ENCODE measurements around the gene CHPT1.

CHPT1 gene

DNA sequence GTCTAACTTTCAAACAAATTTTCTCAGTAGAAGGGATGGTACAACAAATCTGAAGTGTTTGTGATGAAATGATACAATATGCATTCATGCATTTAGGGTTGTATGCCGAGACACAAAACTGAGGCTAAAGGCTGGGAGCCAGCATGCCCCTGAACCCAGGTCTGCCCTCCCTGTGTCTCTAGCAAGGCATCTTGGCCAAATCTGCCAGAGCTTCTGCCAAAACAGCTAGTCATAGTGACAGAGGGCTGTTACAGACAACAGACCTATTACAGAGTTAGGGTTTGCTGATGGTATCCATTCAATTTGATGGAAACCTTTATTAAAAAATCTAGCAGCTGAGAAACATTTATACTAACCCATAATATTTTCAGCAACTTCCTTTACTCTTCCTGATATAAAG is 11.3 kb upstream of the CHPT1 start:
- FAIRE-seq, result no peak

DNA sequence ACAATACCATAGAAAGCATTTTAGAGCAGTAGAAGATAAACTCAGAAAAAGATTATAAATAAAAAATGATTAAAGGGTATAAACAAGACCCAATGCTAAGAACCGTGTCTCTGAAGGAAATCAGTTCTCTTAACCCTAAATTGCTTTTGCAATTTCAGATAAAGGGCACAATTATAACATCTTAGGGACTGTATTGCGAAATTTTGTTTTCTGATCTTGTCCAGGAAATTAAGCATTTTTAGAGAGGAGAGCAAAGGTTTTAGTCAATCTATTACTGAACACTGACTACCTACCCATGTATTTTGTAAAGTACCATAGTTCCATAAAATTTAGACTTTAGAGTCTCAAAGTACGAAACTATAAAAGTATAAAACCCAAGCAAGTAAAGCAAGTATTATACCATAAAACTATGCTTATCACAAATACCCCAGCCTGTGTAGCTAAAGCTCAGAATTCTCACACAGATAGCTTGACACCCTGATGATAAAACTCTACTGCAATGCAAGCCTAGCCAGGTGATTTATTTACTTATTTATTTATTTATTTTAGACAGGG is 6.8 kb upstream of the CHPT1 start:
- FAIRE-seq, result no peak

DNA sequence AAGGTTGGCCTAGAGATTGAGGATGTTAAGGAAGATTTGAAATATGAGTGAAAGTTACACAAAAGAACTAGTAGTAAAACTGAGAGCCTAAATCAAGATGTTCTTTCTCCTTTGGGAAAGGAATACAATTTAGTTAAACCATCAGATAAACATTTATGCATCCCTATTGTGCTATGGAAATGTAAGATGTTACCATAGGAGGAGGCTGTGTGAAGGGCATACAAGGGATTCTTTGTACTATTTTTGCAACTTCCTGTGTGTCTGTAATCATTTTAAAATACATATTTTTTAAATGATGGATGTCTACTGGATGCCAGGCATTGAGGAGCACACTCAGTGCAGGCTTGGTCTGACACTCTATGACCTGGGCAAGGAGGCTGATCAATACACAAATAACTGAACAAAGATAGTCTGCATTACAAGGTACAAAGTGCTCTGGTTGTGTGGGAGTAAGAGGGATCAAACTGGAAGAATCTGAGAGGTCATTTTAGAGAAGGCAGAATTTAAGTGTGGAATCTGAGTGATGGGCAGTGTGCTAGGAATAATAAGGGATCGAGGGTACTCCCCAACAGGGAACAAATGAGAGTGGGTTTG is 5.8 kb upstream of the CHPT1 start:
- FAIRE-seq, result no peak

DNA sequence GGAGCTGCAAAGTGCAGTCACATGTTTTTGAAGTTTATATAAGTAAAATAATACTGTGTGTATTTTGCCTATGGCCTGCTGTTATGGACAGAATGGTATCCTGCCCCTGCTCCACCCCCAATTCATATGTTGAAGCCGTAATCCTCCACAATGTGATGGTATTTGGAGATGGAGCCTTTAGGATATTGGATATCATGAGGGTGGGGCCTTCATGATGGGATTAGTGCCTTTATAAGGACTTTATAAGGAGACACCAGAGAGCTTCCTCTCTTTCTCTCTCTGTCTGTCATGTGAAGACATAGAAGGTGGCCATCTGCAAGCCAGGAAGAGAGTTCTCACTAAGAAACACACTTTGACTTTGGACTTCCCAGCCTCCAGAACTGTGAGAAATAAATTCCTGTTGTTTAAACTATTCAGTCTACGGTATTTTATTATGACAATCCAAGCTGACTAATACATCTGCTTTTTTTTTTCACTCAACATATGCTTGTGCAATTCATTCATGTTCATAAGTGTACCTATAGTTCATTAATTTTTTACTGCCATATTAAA is 3.1 kb upstream of the CHPT1 start:
- no peak for FAIRE-seq

DNA sequence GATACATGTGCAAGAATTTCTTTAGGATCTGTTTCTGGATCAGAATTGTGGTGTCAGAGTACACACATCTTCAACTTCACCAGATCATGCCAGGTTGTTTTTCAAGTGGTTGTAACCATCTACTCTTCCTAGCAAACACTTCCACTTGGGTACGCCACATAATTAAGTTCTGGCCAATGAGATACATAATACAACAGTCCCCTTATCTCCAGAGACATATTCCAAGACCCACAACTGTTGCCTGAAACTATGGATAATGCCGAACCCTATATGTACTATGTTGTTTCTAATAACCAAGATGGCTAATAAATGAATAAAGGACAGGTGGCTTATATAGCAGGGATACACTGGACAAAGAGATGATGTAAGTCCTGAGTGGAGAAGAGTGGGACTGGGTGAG is 2.5 kb upstream of the CHPT1 start:
- FAIRE-seq, result no peak

DNA sequence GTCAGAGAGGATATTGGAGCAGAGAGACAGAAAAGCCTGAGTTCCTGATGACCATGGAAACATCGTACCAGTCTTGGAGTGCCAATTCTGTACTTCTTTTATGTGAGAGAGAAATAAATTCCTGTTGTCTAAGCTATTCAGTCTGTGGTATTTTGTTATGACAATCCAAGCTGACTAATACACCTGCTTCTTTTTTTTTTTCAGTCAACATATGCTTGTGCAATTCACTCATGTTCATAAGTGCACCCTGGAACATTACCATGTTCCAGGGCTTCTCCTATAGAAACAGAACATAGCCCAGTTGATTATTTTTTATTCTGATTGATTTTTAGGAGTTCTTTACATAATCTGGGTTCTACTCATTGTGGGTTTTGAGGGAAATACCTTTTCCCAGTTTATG is 1.7 kb upstream of the CHPT1 start:
- no peak for FAIRE-seq

DNA sequence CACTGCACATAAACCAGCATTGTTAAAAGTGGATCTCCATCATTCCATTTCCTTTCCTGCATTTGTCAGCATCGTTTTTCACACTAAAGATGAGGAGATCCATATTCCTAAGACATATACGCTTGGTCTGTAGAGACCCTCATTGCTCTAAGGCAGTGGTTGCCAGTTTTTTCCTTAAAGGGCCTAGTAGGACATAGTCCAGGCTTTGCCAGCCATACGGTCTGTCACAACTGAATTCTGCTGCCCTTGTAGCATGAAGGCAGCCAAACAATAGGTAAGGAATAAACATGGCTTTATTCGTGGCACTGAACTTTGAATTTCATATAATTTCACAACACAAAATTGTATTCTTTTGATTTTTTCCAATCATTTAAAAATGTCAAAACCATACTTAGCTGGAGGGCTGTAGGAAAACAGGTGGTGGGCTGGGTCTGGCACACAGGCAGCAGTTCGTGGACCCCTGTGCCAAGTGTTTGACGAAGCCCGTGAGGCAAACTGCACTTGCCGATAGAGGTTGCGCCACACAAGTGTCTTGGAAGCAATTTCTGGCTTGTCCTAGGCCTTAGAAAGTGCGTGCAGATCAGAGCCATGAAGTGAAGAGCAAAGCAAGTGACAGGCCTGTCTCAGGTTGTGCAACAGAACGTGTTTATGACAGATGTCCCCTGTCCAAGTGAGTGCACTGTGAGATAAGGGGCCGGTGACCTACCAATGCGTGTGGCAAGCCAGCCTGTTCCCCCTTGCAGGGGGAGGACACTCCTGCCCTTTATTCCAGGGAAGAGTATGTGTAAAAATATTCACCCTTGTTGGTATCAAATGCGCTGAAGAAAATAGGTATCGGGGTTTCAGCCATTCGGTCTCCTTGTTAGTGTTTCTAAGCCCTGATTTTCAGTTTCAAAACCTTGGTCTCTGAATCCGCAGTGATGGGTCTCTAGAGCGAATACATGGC is 916 bp upstream of the CHPT1 start:
- no peak for FAIRE-seq

DNA sequence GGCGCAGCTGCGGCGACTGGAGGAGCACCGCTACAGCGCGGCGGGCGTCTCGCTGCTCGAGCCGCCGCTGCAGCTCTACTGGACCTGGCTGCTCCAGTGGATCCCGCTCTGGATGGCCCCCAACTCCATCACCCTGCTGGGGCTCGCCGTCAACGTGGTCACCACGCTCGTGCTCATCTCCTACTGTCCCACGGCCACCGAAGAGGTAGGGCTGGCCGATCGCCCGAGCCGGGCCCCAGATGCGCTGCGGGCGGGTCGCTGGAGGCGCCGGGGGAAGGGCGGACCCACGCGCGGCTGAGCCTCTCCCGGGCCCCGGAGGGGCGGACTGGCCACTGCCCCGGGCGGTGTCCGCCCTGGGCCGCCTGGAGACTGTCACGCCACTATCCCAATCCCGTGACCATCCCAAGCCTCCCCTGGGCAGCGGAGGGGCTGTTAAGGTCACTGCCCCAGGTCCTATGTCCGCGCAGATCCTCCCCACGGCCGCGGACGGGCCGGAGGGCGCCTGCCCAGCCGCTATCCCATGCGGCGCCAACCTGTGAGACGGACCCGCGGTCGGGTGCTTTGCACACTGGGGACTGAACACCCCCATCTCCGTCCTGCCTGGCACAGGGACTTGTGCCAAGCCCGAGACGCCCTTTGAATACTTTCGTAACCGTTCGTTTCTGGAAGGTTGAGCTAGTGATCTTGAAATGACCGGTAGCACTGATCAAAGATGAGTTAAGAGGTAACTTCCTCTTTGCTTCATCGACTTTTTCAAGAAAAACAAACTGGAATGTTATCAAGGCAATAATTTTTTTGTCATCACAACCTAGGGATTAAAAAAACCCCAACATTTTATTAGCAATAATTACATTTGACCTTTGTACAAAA is 725 bp downstream of the CHPT1 start:
- FAIRE-seq, result no peak

DNA sequence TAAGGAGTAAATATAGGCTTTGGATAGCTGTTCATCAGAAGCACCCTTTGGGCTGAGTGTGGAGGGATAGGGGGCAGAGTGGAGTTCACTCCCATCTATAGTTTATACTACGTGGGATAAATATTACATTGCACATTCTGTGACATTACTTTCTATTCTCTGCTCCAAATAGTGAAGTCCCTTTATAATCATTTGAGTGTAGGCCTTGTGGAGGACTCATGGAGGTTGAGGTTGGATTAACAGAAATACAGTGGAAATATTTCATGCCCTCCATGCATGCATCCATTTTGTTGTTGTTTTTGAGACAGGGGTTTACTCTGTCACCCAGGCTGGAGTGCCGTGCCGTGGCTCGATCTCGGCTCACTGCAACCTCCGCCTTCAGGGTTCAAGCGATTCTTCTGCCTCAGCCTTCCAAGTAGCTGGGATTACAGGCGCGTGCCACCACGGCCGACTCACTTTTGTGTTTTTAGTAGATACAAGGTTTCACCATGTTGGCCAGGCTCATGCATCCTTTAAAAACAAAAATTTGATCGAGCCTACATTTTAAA is 1.4 kb downstream of the CHPT1 start:
- no peak for FAIRE-seq

DNA sequence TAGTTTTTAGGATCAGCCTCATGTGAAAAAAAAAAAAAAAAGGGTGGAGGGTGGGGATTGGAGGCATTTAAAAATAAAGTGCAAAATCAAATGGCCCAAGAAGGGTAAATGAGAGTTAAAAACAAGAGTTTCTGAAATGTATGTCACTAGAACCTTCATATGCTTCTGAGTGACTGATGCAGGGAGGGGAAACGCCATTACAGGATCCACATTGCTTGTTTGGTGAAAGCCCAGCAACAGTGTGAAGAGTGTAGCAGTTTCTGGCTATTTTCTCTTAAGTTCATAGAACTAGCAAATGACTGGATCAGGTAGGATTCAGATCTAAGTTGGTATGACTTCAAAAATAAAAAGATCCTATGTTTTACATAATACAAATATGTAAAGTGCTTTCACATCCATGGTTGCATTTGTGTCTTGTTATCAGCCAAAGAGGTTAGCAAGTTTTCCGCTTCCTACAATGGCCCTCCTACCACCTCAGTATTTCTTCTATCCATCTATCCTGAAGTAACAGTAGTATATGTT is 2.9 kb downstream of the CHPT1 start:
- no peak for FAIRE-seq

DNA sequence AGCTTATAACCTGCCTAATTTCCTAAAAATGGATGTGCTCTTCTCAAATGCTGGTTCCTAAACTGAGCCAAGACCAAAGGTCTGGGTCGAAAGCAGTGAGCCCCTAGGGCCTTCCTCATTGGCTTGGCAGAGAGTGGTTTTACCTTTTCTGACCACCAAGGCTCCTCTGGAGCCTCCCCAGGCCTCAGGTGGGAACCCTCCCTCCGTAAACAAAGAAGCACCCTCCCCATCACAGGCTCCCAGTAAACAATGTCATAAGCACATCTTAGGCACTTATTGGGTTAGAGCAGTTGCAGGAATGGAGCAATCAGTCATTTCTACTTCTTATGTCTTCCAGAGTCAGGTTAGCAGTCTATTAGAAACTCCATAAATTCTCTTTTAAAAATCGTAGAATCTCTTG is 6.0 kb downstream of the CHPT1 start:
- FAIRE-seq, result no peak

DNA sequence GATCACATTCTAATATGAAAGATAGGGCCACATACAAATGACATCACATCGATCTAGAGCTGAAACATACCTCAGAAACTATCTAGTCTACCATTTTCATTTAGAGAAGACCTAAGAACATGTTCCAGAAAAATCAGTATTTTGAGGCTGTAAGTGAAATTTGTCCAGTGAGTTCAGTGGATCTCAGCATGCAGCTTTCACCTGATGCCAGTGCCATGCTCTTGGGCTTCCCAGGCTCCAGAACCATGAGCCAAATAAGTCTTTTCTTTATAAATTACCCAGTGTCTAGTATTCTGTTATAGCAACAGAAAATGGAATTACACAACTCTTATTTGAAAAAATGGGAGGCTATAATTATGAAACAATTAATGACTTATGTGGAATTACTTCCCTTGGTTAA is 9.0 kb downstream of the CHPT1 start:
- no peak for FAIRE-seq

DNA sequence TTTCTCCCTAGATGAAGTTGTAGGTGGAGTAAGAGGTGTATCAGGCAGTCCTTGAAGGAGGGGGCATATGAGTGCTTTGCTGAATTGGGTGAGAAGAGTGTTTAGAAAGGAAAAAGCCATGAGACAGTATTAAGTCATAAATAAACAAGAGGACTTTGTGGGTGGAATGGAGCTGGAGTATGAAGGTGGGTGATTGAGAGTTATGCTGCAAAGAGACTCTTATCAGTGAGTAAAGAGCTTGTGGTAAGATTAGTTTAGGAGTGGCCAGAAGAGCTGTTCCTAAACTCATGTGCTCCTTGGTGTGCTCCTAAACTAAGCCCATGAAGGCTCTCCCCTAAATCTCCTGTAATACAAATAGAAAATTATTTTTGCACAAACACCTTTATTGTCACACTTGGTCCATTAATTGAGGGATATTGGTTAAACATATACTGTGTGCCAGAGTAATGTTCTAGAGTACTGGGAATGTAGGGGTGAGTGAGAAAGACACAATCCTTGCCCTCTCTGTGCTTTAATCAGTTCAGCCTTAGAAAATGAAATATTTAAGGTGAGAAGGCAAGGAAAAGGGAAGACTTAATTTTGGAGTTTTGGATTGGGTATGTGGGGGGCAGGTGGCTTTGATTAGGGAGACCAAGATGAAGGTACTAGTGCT is 9.8 kb downstream of the CHPT1 start:
- no peak for FAIRE-seq

DNA sequence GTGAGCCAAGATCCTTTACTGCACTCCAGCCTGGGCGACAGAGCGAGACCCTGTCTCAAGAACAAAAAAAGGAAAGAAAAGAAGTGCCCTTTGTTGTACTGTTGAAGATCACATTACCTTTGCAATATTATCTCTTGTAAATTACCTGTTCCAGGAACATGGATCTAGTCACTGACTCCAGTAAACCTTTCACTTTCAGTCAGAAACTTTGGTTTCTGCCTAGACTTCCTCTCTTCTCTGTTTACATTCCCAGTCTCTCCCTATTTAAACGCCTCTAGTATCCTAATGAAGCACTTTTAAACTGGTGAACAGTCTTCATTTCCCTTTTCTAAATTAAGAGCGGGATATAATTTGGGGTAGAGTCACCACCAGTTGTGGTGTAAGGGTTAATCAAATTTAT is 12.8 kb downstream of the CHPT1 start:
- FAIRE-seq, result no peak

DNA sequence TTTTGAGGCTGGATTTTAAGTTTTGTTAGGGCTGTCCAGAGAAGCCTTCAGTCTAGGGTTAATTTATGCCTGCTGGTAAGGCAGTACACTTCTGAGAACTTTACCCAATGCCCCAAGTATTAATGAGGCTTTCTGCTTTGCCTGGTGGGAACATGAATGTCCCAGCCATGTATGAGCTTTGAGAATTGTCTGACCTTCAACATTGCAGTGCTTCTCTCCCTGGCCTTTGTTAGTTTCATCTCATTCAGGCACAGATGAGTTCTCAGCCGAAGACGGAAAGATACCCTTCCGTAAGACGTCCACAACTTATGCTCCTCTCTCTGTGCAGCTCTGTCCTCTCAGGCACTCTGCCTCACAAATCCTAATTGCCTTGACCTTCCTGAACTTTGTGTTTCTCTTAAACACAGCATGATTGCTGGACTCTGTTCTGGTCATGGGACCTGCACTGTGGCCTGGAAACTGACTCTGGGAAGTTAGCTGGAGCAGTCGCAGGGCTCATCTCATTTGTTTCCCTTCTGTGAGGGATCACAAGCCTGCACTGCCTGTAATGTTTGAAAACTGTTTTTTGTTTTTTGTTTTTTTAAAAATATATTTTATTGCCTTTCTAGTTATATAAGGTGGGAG is 15.7 kb downstream of the CHPT1 start:
- FAIRE-seq, result no peak

DNA sequence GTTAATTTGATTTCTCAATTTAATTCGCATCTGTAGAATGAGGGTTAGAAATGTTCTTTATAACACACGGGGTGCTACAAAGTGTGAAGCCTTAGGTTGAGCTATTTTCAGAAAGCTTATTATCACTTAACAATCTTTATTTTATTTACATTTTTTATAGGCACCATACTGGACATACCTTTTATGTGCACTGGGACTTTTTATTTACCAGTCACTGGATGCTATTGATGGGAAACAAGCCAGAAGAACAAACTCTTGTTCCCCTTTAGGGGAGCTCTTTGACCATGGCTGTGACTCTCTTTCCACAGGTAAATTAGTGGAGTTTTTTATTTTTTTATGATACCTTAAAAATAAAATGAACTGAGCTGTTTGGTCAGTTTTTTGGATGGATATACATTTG is 16.5 kb downstream of the CHPT1 start:
- FAIRE-seq, result no peak

DNA sequence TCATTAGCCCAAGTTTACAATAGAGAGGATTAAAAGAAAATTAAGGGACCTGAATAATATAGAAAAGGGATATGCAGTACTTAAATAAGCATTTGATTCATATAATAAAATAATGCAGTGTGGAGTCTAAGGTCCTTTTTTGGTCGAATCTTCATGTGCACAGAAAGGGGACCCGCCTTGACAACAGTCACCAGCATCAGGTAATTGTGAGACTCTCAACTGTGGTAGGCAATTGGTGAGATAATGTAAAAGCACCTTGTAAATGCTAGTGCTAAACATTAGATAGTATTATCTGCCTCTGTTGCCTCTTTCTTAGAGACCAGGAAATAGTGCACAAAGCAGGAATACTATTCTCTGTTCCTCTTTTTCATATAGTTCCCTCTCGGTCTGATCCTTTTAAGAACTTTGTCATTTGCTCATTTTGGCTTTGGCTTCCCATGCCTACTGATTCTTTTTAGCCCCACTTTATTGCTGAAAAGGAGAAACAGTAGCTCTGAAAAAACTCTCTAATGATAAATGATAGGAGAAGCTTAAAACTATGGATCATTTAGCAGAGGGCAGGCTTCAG is 17.5 kb downstream of the CHPT1 start:
- no peak for FAIRE-seq

DNA sequence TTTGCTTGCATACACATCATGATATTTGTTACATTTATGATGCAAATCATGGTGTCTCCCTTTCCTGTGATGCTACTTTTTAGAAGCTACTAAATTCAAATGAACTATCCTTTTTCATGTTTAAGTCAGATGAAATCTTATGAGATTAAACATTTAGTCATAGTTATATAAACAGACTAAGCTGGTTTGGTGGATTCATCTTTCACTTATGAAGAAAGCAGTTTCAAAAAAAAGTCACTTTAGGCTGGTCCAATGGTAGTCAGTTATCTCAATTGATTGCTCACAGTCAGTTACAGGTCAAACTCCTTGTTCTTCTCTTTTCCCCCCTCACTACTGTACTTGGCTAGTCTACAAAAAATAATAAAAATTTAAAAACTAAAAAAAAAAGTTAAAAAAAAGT is 22.1 kb downstream of the CHPT1 start:
- FAIRE-seq, result no peak

DNA sequence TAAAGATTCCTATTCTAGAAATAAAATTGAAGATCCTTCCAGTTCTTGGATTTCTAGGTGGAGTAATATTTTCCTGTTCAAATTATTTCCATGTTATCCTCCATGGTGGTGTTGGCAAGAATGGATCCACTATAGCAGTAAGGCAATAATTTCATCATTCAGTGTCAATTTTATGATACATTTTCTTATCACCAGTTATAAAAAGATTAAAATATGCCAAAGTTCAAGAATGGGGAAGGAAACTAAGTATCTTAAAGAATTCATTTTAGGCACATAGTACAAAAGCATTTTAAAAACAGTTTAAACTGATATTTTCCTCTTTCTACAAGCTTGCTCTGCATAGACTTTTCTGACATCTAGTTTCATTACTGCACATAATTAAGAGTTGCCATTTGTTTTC is 22.7 kb downstream of the CHPT1 start:
- no peak for FAIRE-seq

DNA sequence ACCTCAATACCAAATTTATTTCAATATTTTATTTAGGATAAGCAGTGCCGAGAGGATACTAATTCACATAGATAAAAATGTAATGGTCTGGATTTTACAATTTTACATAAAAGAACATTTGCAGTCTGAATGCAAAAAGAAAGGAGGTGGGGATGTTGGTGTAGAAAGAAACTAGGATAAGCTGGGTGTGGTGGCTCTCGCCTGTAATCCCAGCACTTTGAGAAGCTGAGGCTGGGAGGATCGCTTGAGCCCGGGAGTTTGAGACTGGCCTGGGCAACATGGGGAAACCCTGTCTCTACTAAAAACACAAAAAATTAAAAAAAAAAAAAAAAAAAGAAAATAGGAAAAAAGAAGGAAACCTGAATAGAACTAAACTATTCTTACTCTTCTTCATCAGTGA is 25.0 kb downstream of the CHPT1 start:
- no peak for FAIRE-seq

DNA sequence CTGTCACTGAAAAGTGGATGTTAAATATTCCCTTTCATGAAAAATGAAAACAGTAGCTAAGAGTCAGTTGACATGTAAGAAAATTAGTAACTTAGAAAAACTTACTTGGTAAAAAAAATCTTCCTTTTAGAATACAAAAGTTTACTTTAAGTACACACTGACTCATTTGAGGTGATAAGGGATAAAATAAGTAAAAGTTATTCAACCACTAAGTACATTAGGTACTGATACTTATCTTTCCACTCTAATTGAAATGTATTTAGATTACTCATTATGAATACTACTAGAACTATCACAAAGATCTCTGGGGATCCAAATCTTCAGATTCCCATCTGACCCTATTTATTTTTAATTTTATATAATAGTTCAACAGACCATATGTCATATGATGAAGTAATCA is 29.7 kb downstream of the CHPT1 start:
- FAIRE-seq, result no peak
